Measurements from ENCODE around the gene CMSS1. TPM values are rescaled to one million over a fixed set of nuclear protein-coding genes. Genes with fewer than 3 reads are reported as not detected.

Gene CMSS1
- polyA plus RNA-seq, 1 of the 3 experiments (the other 2 are of a cell fraction) = 9.1 TPM

DNA sequence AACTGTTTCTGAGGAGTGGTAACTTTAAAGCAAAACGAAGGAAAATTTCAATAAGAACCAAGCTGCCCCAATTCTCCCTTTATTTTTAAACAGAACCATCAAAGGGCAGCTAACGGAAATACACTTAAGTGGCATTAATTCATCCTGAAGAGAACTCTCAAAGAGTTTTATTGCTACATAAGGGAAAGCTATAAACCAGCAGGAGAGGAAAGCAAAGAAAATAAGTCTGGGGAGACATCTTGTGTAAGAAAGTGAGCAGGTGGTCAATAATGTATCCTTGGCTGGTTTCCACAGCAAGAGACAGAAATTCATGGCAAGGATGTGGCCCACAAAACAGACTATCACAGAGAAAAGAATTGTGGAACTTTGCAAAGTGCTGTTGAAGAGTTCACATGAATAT lies 40.0 kb upstream of the CMSS1 start:
- Histone ChIP-seq H3K9me2 (no peaks in the 10 kb centered on the region), H3K27me3 (ENCODE audit: insufficient read depth) (no peaks in the 10 kb centered on the region), H3K4me1 (ENCODE audit: control insufficient read depth in 1 of 2, insufficient read depth in 2 of 2, low read depth in 1 of 2, low read length in 1 of 2) (peaks cover 0 to 23% of the 10 kb centered on the region in 2 experiments; a peak in 1 of 4 replicates), H3K4me3 (ENCODE audit: low read depth in 2 of 2, low read length in 1 of 2) (no peak overlapping the region), H3K36me3 (replicated peaks in 1 of 2; ENCODE audit: control insufficient read depth in 1 of 2, insufficient read depth in 2 of 2, low read length in 1 of 2) (no peaks in the 10 kb centered on the region), H4K20me1 (ENCODE audit: insufficient read depth) (no peaks in the 10 kb centered on the region), H3K79me2 (ENCODE audit: insufficient read depth) (no peaks in the 10 kb centered on the region), H3F3A (replicated peaks; ENCODE audit: insufficient read depth) (peaks cover 4% of the 10 kb centered on the region), H3K27ac (ENCODE audit: low read depth in 2 of 2, low read length in 1 of 2) (no peak overlapping the region), H2AFZ (ENCODE audit: low read depth) (no peak overlapping the region), H3K4me2 (no peak overlapping the region), H3K9ac (no peak overlapping the region), H3K9me3 (no peaks in the 10 kb centered on the region)
- POLR2A ChIA-PET = no interaction called here
- WGBS (ENCODE audit: low lambda C conversion rate) = 42% methylated on average over 2 of the region's 2 CpGs
- CTCF ChIA-PET = interaction anchor here (0.8 to 1.5 kb wide), 4 partner anchors 12 to 30 kb away, joined by 3 to 6 read pairs (median 4); no protein-coding TSS in a partner anchor
- no peak for DNase-seq
- TF ChIP-seq, protein P1, sequence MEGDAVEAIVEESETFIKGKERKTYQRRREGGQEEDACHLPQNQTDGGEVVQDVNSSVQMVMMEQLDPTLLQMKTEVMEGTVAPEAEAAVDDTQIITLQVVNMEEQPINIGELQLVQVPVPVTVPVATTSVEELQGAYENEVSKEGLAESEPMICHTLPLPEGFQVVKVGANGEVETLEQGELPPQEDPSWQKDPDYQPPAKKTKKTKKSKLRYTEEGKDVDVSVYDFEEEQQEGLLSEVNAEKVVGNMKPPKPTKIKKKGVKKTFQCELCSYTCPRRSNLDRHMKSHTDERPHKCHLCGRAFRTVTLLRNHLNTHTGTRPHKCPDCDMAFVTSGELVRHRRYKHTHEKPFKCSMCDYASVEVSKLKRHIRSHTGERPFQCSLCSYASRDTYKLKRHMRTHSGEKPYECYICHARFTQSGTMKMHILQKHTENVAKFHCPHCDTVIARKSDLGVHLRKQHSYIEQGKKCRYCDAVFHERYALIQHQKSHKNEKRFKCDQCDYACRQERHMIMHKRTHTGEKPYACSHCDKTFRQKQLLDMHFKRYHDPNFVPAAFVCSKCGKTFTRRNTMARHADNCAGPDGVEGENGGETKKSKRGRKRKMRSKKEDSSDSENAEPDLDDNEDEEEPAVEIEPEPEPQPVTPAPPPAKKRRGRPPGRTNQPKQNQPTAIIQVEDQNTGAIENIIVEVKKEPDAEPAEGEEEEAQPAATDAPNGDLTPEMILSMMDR (IDR thresholded peaks at IDR 0.05) = no peak
- TF ChIP-seq YY1 (IDR thresholded peaks at IDR 0.05; ENCODE audit: low read depth) (no peak), RFX5 (IDR thresholded peaks at IDR 0.05; ENCODE audit: low read length) (no peak), GATA2 (CRISPR knock-in tag; IDR thresholded peaks at IDR 0.05) (no peak), GABPA (IDR thresholded peaks at IDR 0.05; ENCODE audit: low read depth) (no peak)

- H4K20me1 ChIP-seq (ENCODE audit: insufficient read depth) = no peaks in the 10 kb centered on the region
- POLR2A ChIA-PET = no interaction called here
- H3K9me3 ChIP-seq = no peaks in the 10 kb centered on the region
- DNase-seq = no peak
- H3K36me3 ChIP-seq (replicated peaks in 1 of 2; ENCODE audit: control insufficient read depth in 1 of 2, insufficient read depth in 2 of 2, low read length in 1 of 2) = no peaks in the 10 kb centered on the region
- CTCF ChIA-PET = interaction anchor here (1.3 kb wide), 1 partner anchor 28 kb away, joined by 3 read pairs; no protein-coding TSS in a partner anchor
- H3K27ac ChIP-seq (ENCODE audit: low read depth in 2 of 2, low read length in 1 of 2) = peak overlapping the region in 1 of 2 experiments; percentile 4; a peak in 2 of 4 replicates
- no peaks in the 10 kb centered on the region for H3K27me3 ChIP-seq (ENCODE audit: insufficient read depth)
- H3F3A ChIP-seq (replicated peaks; ENCODE audit: insufficient read depth) = peaks cover 4% of the 10 kb centered on the region
- no peaks in the 10 kb centered on the region for H3K79me2 ChIP-seq (ENCODE audit: insufficient read depth)
- H3K4me1 ChIP-seq (ENCODE audit: control insufficient read depth in 1 of 2, insufficient read depth in 2 of 2, low read depth in 1 of 2, low read length in 1 of 2) = peaks cover 0 to 25% of the 10 kb centered on the region in 2 experiments; a peak in 1 of 4 replicates
- 25% methylated on average over 3 of the region's 3 CpGs for WGBS (ENCODE audit: low lambda C conversion rate)
- H3K4me3 ChIP-seq (ENCODE audit: low read depth in 2 of 2, low read length in 1 of 2) = no peak overlapping the region
- H3K4me2 ChIP-seq = no peak overlapping the region
- TF ChIP-seq TCF12 (IDR thresholded peaks at IDR 0.05) = no peak
- TF ChIP-seq FOSL2 (IDR thresholded peaks at IDR 0.05; ENCODE audit: borderline replicate concordance, low read depth) = no peak
- no peak for TF ChIP-seq RXRA (IDR thresholded peaks at IDR 0.05; ENCODE audit: borderline replicate concordance, low read depth)
- no peak for TF ChIP-seq PBX3 (IDR thresholded peaks at IDR 0.05)
- no peak for TF ChIP-seq YY1 (IDR thresholded peaks at IDR 0.05; ENCODE audit: low read depth)
- TF ChIP-seq RCOR1 (IDR thresholded peaks at IDR 0.05; ENCODE audit: low read length) = no peak
- TF ChIP-seq, protein P1 (IDR thresholded peaks at IDR 0.05) = no peak
- TF ChIP-seq NFIC (IDR thresholded peaks at IDR 0.05; ENCODE audit: borderline replicate concordance) = no peak
- H2AFZ ChIP-seq (ENCODE audit: low read depth) = peak overlapping the region; percentile 1; the same call in 1 of the 2 replicates
- no peaks in the 10 kb centered on the region for H3K9me2 ChIP-seq
- no peak overlapping the region for H3K9ac ChIP-seq
Measured at GRCh38 chr3:99780749-99781148, 36.9 kb upstream of the CMSS1 start.

Data from SK-N-SH (cell line).